NCI-H748 treated with DMSO at 0.1 percent for 48 hours (cell line): Measurements from ENCODE around the gene TIMM21.

Experiments
- DNase-seq: peaks from one replicate; lab custom pipeline; 2025; lab: John Stamatoyannopoulos, UW

The TIMM21 gene

DNA sequence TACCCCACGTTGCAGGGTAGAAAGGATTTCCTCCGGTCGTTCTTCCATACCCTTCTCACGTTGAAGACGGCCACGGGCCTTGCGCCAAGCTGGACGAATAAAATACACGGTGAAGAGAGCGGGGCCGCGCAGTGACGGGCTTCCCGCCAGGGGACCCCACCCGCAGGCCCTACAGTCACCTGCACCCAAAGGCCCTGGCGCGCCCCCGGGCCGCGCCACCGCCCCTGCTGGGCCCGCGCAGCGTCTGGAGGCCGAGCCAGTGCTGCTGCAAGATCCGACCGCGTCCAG is 888 bp upstream of the TIMM21 start:
- DNase-seq, result no peak

DNA sequence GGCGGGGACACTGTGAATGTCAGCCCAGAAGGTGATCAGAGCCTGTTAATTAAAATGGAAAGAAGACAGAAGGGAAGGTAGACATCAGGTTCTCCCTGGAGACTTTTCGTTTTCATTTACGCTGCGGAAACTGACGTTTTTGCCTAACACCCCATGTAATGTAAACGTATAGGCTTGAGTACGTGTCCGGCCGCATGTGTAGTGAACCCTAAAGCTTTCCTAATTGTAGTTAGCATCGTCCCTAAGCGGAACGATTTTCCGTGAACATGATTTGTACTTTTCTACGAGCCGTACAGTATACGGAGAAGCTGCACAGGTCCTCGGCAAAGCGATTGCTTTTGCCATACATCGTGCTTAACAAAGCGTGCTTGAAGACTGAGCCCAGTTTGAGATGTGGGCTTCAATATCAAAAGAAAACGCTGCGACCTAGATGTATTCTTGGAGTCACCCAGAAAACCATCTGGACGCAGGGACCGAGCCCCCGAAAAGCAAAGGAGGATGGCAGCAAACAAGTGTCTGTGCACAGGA is 284 bp downstream of the TIMM21 start:
- no peak for DNase-seq

- DNase-seq, result no peak
Observed at GRCh38 chr18:74149878-74150277, 1.6 kb downstream of the TIMM21 start.

DNA sequence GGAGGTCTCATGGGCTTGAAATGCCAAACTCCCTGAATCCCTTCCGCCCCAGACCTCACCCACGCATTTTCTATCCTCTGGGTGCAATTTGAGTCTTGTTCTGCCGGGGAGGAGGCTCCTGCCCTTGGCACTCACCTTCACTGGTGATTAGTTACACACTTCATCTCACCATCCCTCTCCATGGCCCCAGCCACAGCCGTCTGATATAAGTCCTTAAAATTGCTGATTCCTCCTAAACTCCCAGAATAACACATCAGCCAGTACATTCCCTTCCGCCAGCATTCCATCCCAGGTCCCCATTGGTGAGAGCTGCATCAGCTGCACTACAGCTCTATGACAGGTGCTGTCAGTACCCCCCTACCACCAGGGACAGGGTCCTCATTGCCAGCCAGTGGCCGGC is 3.9 kb downstream of the TIMM21 start:
- DNase-seq, result no peak

- DNase-seq, result no peak
Observed at GRCh38 chr18:74152857-74153256, 4.5 kb downstream of the TIMM21 start.

GRCh38 chr18:74153377-74153776 is 5.1 kb downstream of the TIMM21 start:
- no peak for DNase-seq

DNA sequence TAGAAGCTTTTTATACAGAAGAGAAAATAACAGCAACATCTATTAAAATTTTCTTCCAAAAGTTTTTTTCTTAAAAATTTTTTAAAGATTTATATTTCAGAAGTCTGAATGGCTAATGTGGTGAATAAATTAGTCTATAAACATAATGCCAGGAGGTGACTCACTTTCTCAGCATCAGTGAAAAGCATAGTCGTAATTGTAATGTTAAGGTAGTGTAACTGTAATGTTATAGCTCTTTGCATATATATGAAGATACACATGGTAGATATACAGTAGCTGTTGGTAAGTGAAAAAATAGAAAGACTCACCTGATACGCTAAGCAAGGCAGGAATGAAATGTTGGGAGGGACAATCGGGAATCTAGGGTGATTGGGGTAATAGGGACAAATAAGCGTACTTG is 5.5 kb downstream of the TIMM21 start:
- DNase-seq, result no peak

- no peak for DNase-seq
Observed at GRCh38 chr18:74154716-74155115, 6.4 kb downstream of the TIMM21 start.

GRCh38 chr18:74155276-74155675 is 7.0 kb downstream of the TIMM21 start:
- no peak for DNase-seq

- DNase-seq, result no peak
Observed at GRCh38 chr18:74163019-74163660, 14.8 kb downstream of the TIMM21 start.

GRCh38 chr18:74166386-74166785 is 18.1 kb downstream of the TIMM21 start:
- no peak for DNase-seq

- DNase-seq, result no peak
Observed at GRCh38 chr18:74171910-74172606, 23.7 kb downstream of the TIMM21 start.

DNA sequence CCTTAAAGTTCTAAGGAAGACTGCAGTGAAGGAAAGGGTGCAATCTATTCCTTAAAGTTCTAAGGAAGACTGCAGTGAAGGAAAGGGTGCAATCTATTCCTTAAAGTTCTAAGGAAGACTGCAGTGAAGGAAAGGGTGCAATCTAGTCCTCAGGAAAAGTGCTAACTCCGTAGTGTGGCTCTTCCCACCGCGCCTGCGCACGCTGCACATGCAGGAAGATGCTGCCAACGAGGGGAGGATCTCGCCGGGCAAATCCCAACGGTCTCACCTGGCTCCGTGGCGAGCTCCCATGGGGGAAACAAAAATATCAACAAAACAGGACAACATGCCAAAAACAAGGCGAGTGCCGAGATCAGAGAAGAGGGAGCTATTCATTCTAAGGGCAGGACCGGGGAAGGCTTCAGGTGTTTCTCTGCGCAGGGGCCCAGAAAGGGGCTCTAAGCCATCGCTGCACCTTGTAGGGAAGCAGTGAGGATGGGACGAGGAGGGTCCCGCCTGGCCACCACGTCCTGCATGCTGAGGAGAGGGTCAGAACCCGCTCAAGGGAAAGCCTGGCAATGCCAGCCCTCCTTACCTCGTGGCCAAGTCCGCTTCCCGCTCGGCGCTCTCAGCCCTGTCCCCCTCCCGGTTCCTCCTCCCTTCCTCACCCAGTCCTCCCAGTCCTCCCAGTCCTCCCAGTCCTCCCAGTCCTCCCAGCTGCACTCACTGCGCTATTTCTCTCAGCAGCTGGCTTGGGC is 24.5 kb downstream of the TIMM21 start:
- DNase-seq, result no peak

DNA sequence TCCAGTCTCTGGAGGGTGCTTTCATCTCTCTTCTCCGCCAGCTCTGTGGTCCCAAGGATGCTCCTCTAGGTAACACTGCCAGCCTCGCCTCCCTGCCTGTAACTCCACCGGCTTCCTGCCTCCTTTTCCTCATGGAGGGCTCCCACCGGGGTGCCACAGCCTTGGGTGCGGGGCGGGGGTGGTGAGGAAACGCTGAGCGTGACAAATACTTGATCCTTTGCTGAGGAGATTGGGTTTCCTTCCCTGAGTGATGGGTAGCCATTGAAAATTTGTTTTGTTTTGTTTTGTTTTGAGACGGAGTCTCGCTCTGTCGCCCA is 25.1 kb downstream of the TIMM21 start:
- DNase-seq, result no peak

DNA sequence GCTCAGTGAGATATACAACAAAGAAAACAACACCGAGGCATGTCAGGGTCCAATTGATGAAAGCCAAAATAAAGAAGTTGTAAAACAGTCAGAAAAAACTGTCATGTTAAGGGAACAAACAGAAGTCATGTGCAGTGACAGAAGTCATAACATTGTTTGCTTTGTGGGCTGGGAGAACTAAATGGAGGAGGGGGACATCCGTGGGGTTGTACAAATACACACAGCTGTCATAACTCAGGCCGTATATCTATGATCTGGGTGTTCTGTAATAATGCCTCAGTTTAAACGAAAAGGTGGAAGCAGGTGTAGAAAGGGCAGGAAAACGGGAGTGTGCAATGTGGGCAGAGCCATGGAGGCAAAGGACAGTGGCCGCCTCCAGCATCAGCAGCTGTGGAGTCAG is 27.3 kb downstream of the TIMM21 start:
- DNase-seq, result peak; percentile 50

- DNase-seq, result no peak
Observed at GRCh38 chr18:74178884-74179283, 30.6 kb downstream of the TIMM21 start.

DNA sequence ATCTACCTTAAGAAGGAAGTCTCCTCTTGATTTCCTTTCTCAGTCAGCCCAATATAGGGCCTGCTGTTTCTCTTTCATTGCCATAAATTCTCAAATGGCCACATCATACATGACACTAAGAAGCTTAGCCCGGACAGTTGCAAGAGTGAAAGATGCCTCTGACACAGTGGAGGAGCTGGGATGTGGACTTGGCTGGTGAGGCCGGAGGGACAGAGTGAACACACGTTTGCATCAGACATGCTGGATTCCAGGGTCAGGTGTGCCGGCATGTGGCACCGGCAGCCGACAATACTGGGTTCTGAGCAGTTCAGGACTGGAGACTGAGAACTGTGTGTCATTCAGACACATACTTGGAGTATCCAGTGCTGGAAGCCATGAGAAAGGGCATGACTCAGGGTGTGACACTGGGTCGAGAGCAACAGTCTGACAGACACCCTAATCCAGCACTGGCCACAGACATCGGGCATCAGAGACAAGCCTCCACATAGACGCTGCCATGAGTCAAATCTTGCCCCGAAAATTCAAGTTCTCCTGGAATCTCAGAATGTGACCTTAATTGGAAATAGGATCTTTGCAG is 31.4 kb downstream of the TIMM21 start:
- DNase-seq, result no peak

DNA sequence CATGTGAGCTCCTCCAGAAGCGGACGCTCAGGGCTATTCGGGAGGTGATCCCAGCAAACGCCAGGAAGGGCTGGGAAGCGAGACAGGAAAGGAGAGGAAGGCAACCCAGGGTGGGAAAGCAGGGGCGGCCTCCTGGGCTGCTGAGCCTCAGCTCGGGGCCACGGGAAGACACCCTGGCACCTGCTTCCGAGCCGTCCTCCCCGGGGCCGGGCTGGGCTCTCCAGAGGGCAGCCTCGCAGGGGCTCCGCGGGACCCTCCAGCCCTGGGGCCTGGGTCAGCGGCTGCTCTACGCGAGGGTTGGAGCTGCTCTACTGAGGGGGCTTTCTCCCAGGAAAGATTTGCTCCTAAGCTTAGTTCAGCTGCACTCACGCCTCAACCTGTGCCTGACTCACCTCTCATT is 34.0 kb downstream of the TIMM21 start:
- no peak for DNase-seq

- peak; percentile 46 for DNase-seq
Observed at GRCh38 chr18:74183130-74183529, 34.8 kb downstream of the TIMM21 start.

- DNase-seq, result no peak
Observed at GRCh38 chr18:74184875-74185274, 36.6 kb downstream of the TIMM21 start.

DNA sequence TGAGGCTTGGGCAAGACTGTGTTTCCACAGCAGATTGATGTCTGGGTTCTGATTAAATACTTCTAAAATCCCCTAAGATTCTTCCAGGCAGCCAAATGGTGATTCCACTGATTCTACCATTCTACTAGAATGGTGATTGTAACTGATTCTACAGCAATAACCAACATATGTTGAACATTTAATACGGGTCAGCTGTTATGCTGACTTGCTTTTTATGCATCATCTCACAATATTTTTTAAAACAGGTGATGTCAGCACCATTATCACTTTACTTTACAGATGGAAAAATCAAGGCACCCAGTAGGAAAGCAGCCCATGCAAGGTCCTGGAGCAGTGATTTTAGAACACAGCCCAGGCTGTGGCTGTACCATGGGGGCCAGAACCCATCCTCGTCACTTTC is 37.5 kb downstream of the TIMM21 start:
- no peak for DNase-seq

GRCh38 chr18:74186661-74187060 is 38.3 kb downstream of the TIMM21 start:
- DNase-seq, result no peak

DNA sequence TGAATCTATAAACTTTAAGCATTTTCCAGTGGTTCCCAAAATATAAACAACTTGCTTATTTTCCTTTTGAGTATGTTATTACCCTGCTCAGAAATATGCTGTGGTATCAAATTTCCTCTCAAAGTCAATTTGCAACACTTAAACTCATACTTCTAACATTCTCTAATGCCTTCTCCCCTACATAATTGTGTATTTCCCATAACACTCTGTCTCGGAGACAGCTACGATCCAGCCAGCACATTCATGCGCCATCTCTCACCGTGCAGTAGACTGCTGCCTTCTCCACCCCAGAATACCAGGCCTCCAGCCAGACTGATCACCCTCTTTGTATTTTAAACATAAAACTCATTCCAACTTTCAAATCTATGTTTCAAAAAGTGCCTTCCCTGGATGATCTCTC is 41.8 kb downstream of the TIMM21 start:
- no peak for DNase-seq
